ENCODE results near the gene PBLD. TPM values are rescaled to one million over a fixed set of nuclear protein-coding genes. Genes with fewer than 3 reads are reported as not detected.

Gene PBLD
- total and polyA plus RNA-seq, 9 of the 15 experiments (the other 6 are each of a cell fraction or from before 2014, with no cell fraction given), result 1.2 to 4.3 (median 2.5) TPM

GRCh38 chr10:68332259-68333057, at the start of gene PBLD (continued):
- no peak for TF ChIP-seq TGIF2 (CRISPR knock-in tag; IDR thresholded peaks at IDR 0.05)
- TF ChIP-seq SIX5 (IDR thresholded peaks at IDR 0.05; ENCODE audit: borderline replicate concordance in 1 of 2, insufficient read depth in 1 of 2, low read depth in 1 of 2, low read length in 2 of 2), result no peak
- no peak for TF ChIP-seq ZBTB34 (CRISPR knock-in tag; IDR thresholded peaks at IDR 0.05)
- peak; percentile 41; the same call in 1 of the 2 replicates for TF ChIP-seq NR2C2 (CRISPR knock-in tag; IDR thresholded peaks at IDR 0.05)
- no peak for TF ChIP-seq NR2C2 (tag; IDR thresholded peaks at IDR 0.05)
- TF ChIP-seq ZNF79 (CRISPR knock-in tag; IDR thresholded peaks at IDR 0.05; ENCODE audit: low read depth), result no peak
- TF ChIP-seq SMARCB1 (IDR thresholded peaks at IDR 0.05; ENCODE audit: insufficient read length, low read depth), result no peak
- TF ChIP-seq KDM1A (IDR thresholded peaks at IDR 0.05), result no peak
- TF ChIP-seq, protein P1, sequence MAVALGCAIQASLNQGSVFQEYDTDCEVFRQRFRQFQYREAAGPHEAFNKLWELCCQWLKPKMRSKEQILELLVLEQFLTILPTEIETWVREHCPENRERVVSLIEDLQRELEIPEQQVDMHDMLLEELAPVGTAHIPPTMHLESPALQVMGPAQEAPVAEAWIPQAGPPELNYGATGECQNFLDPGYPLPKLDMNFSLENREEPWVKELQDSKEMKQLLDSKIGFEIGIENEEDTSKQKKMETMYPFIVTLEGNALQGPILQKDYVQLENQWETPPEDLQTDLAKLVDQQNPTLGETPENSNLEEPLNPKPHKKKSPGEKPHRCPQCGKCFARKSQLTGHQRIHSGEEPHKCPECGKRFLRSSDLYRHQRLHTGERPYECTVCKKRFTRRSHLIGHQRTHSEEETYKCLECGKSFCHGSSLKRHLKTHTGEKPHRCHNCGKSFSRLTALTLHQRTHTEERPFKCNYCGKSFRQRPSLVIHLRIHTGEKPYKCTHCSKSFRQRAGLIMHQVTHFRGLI (CRISPR knock-in tag; IDR thresholded peaks at IDR 0.05), result 0 out of 2 replicates have a peak, but pooled peaks have one; percentile 20
- no peak for TF ChIP-seq ZFP36 (IDR thresholded peaks at IDR 0.05; ENCODE audit: low read depth, low read length, partially characterized antibody)
- TF ChIP-seq, protein P2, sequence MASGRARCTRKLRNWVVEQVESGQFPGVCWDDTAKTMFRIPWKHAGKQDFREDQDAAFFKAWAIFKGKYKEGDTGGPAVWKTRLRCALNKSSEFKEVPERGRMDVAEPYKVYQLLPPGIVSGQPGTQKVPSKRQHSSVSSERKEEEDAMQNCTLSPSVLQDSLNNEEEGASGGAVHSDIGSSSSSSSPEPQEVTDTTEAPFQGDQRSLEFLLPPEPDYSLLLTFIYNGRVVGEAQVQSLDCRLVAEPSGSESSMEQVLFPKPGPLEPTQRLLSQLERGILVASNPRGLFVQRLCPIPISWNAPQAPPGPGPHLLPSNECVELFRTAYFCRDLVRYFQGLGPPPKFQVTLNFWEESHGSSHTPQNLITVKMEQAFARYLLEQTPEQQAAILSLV (tag; IDR thresholded peaks at IDR 0.05), result no peak
- no peak; the same call in 1 of the 2 replicates for TF ChIP-seq FOXM1 (IDR thresholded peaks at IDR 0.05; ENCODE audit: low read depth)
- no peak for TF ChIP-seq FOXM1 (CRISPR knock-in tag; IDR thresholded peaks at IDR 0.05; ENCODE audit: low read depth)
- peak; percentile 46 for TF ChIP-seq GTF2A2 (tag; IDR thresholded peaks at IDR 0.05)
- TF ChIP-seq PRPF4 (IDR thresholded peaks at IDR 0.05; ENCODE audit: insufficient read depth, low read depth, low read length, poor library complexity, severe bottlenecking), result peak; percentile 82
- peak; percentile 14 for TF ChIP-seq HNRNPK (IDR thresholded peaks at IDR 0.05; ENCODE audit: low read depth, low read length, poor library complexity, severe bottlenecking)
- TF ChIP-seq ARID4B (CRISPR knock-in tag; IDR thresholded peaks at IDR 0.05), result peak; percentile 36
- peak; percentile 87 for TF ChIP-seq MTA3 (IDR thresholded peaks at IDR 0.05; ENCODE audit: borderline replicate concordance)
- no peak; a peak in 1 of 4 replicates for TF ChIP-seq ARNT (IDR thresholded peaks at IDR 0.05)
